PC-3 (cell line): ENCODE data around the gene C14orf132. TPM values are rescaled to one million over a fixed set of nuclear protein-coding genes. Genes with fewer than 3 reads are reported as not detected.

Experiments used
- ATAC-seq: fragments of 200-7000 bp; cut with Tn5 transposase; 2 replicates; pipeline ENCODE4 v1.9.1; 2020; ENCODE audit warnings: mild to moderate bottlenecking, moderate library complexity
- BruUV-seq: library from RNA; stranded (reverse); fragments of 400-500 nt; replicated peaks from 2 replicates; lab custom pipeline; 2021; lab: Mats Ljungman, UMichigan
- CTCF ChIA-PET: fragments of 300-600 bp; sonication (Branson Sonifier 250); formaldehyde crosslinking; loops from one replicate; lab custom pipeline; 2022; ENCODE audit warnings: antibody characterized with exemption; lab: Charles Lee
- POLR2A ChIA-PET: fragments of 300-600 bp; sonication (Branson Sonifier 250); formaldehyde crosslinking; loops from one replicate; lab custom pipeline; 2022; ENCODE audit warnings: antibody characterized with exemption; ENCODE audit not compliant: unreplicated experiment; lab: Charles Lee
- DNase-seq: peaks from one replicate; pipeline ENCODE4 v3.0.0-alpha.2; 2015
- H2AFZ ChIP-seq: fragments of 300-600 bp; sonication (generic); 2 replicates; pipeline ENCODE4 v1.6.0; 2016; ENCODE audit warnings: antibody characterized with exemption, low read length
- H3F3A ChIP-seq: fragments of 300-600 bp; sonication (generic); one replicate; pipeline ENCODE4 v1.6.0; 2017; ENCODE audit warnings: antibody characterized with exemption, low read length, control low read depth, mild to moderate bottlenecking; ENCODE audit not compliant: unreplicated experiment
- H3K27ac ChIP-seq: fragments of 300-600 bp; sonication (generic); 2 replicates; pipeline ENCODE4 v1.5.1; 2016; ENCODE audit warnings: mild to moderate bottlenecking, low read length
- H3K27me3 ChIP-seq: fragments of 300-600 bp; sonication (generic); 2 replicates; pipeline ENCODE4 v1.6.1; 2016; ENCODE audit warnings: low read length, mixed read lengths
- H3K36me3 ChIP-seq: fragments of 300-600 bp; sonication (generic); 2 replicates; pipeline ENCODE4 v1.6.1; 2016; ENCODE audit warnings: low read depth, mixed run types, low read length, mixed read lengths
- H3K4me1 ChIP-seq: fragments of 300-600 bp; sonication (generic); 2 replicates; pipeline ENCODE4 v1.5.1; 2016; ENCODE audit warnings: low read length; ENCODE audit not compliant: insufficient read depth
- H3K4me2 ChIP-seq: fragments of 300-600 bp; sonication (generic); 2 replicates; pipeline ENCODE4 v1.6.0; 2016; ENCODE audit warnings: low read length
- H3K4me3 ChIP-seq: fragments of 300-600 bp; sonication (generic); 2 replicates; pipeline ENCODE4 v1.5.1; 2016; ENCODE audit warnings: mild to moderate bottlenecking, low read length, mixed read lengths
- H3K79me2 ChIP-seq: fragments of 300-600 bp; sonication (generic); 2 replicates; pipeline ENCODE4 v1.6.1; 2017; ENCODE audit warnings: low read length, mixed read lengths
- H3K9ac ChIP-seq: fragments of 300-600 bp; sonication (generic); 2 replicates; pipeline ENCODE4 v1.6.0; 2016; ENCODE audit warnings: mild to moderate bottlenecking, low read length
- H3K9me2 ChIP-seq: fragments of 300-600 bp; sonication (generic); replicated peaks from 2 replicates; pipeline ENCODE4 v1.6.1; 2016; ENCODE audit warnings: mixed run types, low read length, mixed read lengths
- H3K9me3 ChIP-seq: fragments of 300-600 bp; sonication (generic); 2 replicates; pipeline ENCODE4 v1.6.1; 2016; ENCODE audit warnings: low read length, mixed read lengths
- H4K20me1 ChIP-seq: fragments of 300-600 bp; sonication (generic); 2 replicates; pipeline ENCODE4 v1.6.1; 2016; ENCODE audit warnings: low read length, mixed read lengths
- CTCF ChIP-seq: fragments of 300-600 bp; sonication (generic); conservative IDR thresholded peaks from 2 replicates; pipeline ENCODE4 v1.5.1; 2017; ENCODE audit warnings: antibody characterized with exemption, low read depth, mild to moderate bottlenecking, low read length
- EZH2 ChIP-seq: fragments of 300-600 bp; sonication (generic); IDR thresholded peaks from one replicate; pipeline ENCODE4 v1.6.1; 2017; ENCODE audit warnings: antibody characterized with exemption, mild to moderate bottlenecking, low read length; ENCODE audit not compliant: unreplicated experiment
- EZH2phosphoT487 ChIP-seq: fragments of 300-600 bp; sonication (generic); IDR thresholded peaks from 2 replicates; pipeline ENCODE4 v1.6.1; 2018; ENCODE audit warnings: mild to moderate bottlenecking, antibody characterized with exemption, low read length, borderline replicate concordance
- intact Hi-C: fragments of 100-400 bp; cut with micrococcal nuclease; formaldehyde crosslinking; loops from 2 replicates; pipeline ENCODE4 v1.9.0; 2023
- total RNA-seq: library from RNA; depleted of rRNA; stranded (reverse); fragments of >200 nt; gene quantifications from 2 replicates; pipeline ENCODE4 v1.2.3, GENCODE V29; 2014

C14orf132 gene
- total RNA-seq, 1 experiment from 2014 or later: not detected

- ChIA-PET POLR2A (no interaction called here), CTCF (no interaction called here)
- TF ChIP-seq CTCF: no peak
- no peak overlapping the region for H3K4me2 ChIP-seq
- no peaks in the 10 kb centered on the region for H3K36me3 ChIP-seq
- H2AFZ ChIP-seq: no peak overlapping the region
- intact Hi-C loops: no loop called here
- BruUV-seq: no TSS peak
- no peak overlapping the region for H3K9ac ChIP-seq
- H3K79me2 ChIP-seq: no peaks in the 10 kb centered on the region
- no peak overlapping the region for H3K27ac ChIP-seq
- H4K20me1 ChIP-seq: no peaks in the 10 kb centered on the region
- no peaks in the 10 kb centered on the region for H3K9me2 ChIP-seq
- no peaks in the 10 kb centered on the region for H3K9me3 ChIP-seq
- no peak for DNase-seq
- peaks cover 49% of the 10 kb centered on the region for H3K27me3 ChIP-seq
- H3K4me3 ChIP-seq: no peak overlapping the region
- no peaks in the 10 kb centered on the region for H3F3A ChIP-seq
- no peak for ATAC-seq
- no peaks in the 10 kb centered on the region for H3K4me1 ChIP-seq
These were observed 29.1 kb downstream of the C14orf132 start for GRCh38 chr14:96067985-96068930.

DNA sequence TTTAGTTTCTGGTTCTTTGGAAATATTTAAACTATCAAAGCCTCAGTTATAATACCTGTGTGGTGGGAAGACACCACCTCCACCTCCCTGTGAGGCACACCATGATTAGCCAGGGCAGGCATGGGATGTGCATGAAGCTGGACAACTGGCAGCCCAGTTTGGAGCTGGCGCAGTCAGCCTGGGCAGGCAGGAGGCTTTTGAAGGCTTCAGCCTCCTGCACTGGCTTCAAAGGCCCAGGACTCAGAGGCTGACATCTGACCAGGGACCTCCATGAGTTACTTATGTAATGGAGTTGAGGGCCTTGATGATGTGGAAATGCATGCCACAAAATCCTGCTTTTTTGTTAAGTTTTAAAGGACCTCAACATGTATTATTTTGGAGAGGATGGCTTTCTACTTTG, 30.3 kb downstream of the C14orf132 start:
- Histone ChIP-seq H2AFZ (no peak overlapping the region), H3K4me3 (no peak overlapping the region), H3F3A (no peaks in the 10 kb centered on the region), H3K4me2 (no peak overlapping the region), H4K20me1 (no peaks in the 10 kb centered on the region), H3K9me3 (no peaks in the 10 kb centered on the region), H3K4me1 (no peaks in the 10 kb centered on the region), H3K9me2 (no peaks in the 10 kb centered on the region), H3K79me2 (no peaks in the 10 kb centered on the region), H3K27ac (no peak overlapping the region), H3K9ac (no peak overlapping the region), H3K36me3 (no peaks in the 10 kb centered on the region), H3K27me3 (peaks cover 47% of the 10 kb centered on the region)
- ChIA-PET CTCF (no interaction called here), POLR2A (no interaction called here)
- no peak for DNase-seq
- intact Hi-C loops: no loop called here
- TF ChIP-seq CTCF (no peak), EZH2phosphoT487 (no peak), EZH2 (no peak)
- ATAC-seq: no peak
- BruUV-seq: no TSS peak

- BruUV-seq: no TSS peak
- Histone ChIP-seq H3K9ac (no peak overlapping the region), H3K9me3 (no peaks in the 10 kb centered on the region), H3K36me3 (no peaks in the 10 kb centered on the region), H4K20me1 (no peaks in the 10 kb centered on the region), H3K4me1 (no peaks in the 10 kb centered on the region), H3K27me3 (peaks cover 36% of the 10 kb centered on the region), H3K27ac (no peak overlapping the region), H3K4me2 (no peak overlapping the region), H3F3A (no peaks in the 10 kb centered on the region), H3K79me2 (no peaks in the 10 kb centered on the region), H3K4me3 (no peak overlapping the region), H2AFZ (no peak overlapping the region), H3K9me2 (no peaks in the 10 kb centered on the region)
- no peak for DNase-seq
- POLR2A ChIA-PET: no interaction called here
- intact Hi-C loops: no loop called here
- TF ChIP-seq CTCF (no peak), EZH2phosphoT487 (no peak), EZH2 (no peak)
- ATAC-seq: no peak
- CTCF ChIA-PET: no interaction called here
These were observed 32.4 kb downstream of the C14orf132 start for GRCh38 chr14:96071561-96071960.
